NCI-H2227 (cell line): ENCODE results near the gene PC.

Source experiments
- DNase-seq: peaks from one replicate; lab custom pipeline; 2025; ENCODE audit not compliant: unreplicated experiment; lab: John Stamatoyannopoulos, UW

Gene PC

DNA sequence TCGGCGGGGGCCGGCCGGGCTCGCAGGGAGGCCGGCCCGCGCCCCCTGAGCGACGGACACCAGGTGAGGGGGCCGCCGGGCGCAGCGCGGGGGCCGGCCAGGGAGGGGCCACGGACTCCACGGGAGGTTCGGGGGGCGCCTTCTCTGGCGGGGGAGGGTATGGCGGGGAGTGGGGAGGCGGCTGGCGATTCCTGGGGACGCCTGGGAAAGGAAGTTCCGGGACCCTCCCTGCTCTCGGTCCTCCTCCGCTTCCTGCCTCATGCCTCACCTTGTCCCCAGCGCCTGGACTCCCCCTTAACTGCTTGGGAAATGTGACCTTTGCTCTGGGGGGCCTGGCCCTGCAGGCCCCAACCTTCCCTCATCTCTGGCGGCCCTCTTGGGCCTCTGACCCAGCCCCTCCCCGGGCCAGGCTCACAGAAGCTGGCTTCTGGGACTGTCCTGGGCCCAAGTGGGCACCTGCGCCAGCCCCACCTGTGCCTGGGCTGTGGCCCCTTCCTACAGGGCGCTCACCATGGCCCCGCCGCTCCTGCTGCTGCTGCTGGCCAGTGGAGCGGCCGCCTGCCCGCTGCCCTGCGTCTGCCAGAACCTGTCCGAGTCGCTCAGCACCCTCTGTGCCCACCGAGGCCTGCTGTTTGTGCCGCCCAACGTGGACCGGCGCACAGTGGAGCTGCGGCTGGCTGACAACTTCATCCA, 100.8 kb downstream of the PC start:
- DNase-seq, result no peak

DNA sequence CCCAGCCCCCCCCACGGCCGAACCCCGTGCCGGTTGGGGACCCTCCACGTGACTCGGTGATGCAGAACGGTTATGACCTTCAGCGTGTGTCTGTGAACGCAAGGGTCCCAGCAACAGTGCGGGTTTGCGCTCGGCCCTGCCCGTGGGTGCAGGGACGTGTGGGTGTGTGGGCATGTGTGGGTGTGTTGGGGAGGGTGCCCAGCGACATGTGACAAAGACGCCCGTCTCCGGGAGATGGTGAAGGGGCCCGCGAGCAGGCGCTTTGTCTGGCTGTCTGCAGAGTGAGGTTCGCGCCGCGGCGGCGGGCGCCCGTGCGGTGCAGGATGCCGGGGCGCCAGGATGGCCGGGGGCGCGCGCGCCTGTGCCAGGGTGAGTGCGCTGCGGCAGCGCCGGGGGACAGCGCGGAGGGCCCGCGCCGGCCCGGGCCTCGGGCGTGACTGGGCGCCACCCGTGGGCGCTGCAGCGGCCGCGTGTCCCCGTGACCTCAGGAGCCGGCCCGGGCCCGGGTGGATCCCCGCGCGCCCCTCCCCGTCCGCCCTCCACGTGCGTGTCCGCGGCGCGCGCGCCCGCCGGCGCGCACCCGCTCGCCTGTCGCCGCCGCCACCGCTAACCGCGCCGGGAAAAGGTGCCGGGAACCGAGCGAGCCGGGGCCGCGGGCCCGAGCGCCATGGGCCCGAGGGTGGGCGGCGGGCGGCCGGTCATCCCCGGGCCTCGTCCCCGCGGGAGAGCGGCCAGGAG, 101.5 kb downstream of the PC start, which contains the start of gene LRFN4:
Gene LRFN4 (plus strand): TSS at position 569 of the 738 bp plus-strand sequence. CDS start 681 bp downstream, outside the sequence.
- DNase-seq, result peak; percentile 87

DNA sequence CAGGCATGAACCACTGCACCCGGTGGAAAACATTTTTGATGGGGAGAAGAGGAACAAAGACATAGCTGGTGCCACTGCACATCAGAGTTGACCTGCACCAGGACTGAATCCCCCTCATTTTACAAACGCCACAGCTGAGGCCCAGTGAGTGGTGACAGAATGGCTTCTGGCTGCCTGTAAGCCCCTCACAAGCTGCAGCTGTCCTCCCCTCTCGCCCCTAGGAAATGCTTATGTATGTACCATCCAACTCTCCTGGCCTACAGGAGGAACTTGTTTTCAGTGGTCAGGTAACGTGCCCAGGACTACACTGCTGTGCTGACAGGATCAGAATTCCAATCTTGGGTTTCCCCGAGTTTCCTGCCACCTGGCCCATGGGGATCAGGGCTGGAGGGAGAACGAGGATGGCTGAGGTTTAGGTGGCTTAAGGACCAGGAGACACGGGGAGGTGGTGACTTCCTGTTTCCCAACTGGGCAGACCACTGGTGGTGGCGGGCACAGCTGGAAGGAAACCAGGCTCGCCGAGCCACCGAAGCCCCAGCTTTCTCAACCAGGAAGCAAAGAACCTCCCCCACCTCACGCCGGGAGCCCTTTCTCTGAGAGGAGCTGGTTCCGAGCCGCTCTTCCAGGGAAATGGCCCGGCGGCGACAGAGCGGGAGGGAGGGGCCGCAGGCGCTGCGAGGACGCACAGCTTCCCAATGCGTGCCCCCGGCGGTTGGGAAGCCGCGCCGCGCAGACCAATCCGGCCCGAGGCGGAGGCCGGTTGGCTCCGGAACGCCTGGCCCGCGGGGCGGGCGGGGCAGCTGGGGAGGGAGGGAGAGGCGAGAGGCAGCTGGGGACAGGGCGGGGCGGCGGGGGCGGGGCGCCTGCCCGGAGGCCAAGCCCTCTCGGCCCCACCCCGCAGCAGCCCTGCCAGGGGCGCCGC, 102.3 kb downstream of the PC start:
- peak; percentile 97 for DNase-seq

DNA sequence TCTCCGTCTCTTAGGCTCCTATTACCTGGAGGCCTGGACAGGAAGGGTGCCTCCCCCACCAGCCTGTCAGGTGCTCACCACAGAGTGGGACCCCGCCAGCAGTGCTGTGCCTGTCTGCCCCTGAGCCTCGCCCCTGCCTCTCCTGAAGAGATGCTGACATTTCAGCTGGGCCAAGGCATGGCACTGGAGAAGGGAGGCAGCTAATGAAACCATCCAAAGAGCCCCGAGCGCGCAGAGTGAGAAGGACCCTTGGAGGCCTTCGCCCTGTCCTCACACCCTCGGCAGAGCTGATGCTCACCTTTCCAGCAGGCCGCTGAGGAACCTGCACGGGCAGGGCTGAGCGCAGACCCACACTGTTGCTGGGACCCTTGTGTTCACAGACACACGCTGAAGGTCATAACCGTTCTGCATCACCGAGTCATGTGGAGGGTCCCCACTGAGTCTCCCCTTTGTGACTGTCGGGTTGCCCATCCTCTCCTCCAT, 103.4 kb downstream of the PC start:
- DNase-seq, result no peak

DNA sequence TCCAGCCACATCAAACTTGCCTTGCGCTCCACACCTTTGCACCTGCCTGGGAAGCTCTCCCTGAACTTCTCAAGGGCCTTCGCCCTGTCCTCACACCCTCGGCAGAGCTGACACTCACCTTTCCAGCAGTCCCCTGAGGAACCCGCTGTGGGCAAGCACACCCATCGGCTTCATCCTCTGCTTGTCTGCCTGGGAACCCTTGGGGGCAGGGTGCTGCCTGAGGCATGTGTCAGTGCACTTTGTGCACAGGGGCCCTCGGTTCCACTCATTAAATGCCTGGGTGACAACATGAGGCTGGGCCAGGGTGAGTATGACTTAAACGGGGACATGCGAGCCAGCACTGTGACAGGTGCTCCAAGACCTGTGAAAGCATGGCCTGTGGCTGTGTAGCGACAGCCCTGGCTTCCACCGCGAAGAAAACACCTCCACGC, 103.9 kb downstream of the PC start:
- no peak for DNase-seq

DNA sequence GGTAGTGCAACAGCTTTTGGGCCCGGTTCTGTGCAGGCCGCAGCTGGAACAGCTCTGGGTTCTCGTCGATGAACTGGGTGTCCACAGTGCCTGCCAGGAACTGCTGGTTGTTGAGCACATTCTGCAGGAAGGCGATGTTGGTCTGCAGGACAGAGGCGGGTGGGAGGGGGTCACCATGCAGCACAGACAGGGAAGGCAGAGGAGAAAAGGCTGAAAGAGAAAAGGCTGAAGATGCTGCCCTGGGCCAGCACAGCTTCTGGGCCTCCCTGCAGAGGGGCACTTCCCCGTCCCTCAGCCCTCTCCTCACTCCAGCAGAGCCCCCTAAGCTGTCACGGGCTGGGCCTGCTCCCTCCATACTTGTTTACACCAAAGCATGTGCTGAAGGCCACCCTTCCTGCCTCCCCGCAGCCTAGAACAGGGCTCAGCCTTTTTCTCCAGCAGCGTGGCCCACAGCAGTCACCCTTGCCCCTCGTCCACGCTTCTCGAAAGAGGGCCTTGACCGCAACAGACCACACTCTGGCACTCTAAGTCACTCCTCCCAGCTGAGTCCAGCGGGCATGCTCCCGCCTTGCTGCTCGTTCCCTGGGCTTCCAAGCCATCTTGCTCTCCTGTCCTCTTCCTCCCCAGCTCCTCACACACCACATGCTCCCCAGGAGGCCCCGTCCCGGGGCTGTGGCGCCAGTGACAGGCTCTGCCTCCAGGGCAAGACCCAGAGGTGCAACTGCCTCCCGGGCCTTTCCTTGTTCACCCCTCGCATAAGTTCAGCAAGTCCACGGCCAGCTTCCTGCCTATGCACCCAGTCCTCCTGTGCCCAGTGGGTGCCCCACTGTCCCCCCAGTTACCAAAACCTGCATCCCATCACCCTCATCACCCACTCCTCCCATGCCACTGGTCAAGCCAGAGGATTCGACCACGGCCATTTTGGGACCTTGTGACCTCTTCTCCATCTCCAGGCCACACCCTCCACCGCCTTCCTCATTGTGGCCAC, 104.6 kb downstream of the PC start:
- DNase-seq, result no peak

DNA sequence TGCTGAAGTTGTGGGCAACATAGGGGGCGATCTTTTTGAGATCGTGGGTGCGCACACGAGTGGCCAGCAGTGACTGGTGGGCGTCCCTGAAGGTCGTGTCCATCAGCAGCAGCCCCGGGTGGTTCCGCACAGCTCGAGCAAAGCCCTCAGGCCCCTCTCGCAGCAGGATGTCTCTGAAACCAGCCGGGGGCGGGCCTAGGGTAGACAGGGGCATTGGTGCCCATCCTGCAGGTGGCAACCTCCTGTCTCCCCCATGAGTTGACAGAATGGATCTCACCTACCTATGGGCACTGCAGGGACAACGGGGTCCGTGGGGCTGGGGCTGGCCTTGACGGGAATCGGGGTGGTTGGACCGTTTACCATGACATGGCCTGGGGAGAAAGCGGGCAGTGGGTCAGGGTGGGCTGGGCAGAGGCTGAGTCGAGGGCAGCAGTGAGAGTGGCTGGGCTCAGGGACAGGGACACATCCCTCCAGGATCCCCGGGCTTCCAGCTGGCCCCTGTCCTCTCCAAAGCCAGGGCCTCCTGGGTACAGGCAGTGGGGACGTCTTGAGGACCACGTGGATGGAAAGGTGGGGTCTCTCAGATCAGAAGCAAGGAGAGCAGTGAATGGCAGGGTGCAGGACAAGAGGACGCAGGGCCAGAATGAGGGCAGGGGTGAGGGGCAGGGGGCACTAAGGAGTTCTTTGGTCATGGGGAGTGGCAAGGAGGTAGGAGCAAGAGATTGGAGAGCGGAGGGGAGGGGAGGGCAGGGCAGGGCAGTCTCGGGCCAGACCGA, 105.5 kb downstream of the PC start:
- no peak for DNase-seq

DNA sequence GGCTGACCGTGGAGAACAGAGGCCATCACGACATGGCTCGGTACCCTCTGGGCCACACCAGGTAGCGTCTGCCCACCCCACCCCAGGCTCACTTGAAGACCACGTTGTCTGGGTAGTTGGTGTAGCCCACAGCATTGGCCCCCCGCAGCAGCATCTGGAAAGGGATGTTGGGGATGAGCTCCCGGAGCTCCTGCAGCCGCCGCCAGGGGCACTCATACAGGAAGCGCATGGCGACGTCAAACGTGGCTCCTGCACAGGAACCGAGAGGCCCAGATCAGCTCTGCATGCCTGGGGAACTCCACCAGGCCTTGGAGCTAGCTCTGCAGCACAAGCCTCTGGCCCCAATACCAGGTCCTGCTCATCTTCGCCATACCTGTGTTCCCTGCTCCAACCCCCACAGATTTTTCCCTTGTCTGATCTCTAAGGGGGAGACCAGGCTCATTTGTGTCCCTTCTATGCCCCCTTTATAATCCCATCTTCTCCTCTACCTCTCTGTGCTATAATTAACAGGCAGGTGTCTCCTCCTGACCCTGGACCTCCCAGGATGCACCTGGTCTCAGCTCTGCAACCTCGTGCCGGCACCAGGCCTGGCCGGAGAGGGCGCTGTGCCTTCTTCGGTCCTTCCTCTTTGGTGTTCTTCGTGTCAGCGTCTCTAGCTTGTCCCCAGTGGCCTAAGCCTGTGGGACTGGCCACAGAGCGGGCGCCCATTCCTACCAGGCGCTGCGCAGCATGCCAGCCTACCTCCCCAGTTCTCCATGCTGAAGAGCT, 106.3 kb downstream of the PC start:
- DNase-seq, result no peak

DNA sequence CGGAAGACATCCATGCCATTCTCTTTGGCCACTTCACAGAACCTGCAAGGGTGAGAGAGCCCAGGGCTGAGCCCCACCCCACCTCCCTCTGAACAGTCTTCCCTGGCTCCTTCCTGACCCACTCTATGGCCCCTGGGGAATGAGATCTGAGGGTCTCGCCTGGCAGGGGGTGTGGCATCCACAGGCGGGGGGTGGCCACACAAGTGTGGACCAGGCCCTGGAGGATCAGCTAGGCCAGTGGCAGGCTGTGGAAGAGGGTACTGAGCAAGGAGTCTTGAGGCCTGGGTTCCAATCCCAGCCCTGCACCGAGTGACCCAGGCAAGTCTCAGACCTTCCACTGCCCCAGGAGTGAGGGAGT, 107.0 kb downstream of the PC start:
- no peak for DNase-seq

DNA sequence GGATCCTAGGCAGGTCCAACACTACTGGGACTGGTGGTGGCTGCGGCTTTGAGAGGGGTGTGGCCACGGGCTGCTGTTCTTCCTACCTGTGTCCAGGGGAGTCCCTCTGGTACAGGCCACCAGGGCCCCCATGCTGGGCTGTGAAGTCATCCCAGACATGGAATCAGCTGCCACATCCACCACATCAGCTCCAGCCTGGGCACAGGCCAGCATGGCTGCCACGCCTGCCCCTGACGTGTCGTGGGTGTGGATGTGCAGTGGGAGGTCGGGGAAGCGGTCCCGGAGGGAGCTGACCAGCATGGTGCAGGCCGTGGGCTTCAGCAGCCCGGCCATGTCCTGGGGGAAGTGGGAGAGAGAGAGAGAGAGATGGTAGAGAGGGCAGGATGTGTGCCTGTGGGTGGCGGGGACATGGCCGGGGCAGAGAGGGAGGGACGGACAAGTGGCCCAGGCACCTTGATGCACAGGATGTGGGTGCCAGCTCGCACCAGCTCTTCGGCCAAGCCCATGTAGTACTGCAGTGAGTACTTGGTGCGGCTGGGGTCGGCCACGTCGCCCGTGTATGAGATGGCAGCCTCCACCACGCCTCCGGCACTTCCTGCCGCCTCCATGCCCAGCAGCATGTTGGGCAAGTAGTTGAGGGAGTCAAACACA, 107.5 kb downstream of the PC start:
- no peak for DNase-seq

DNA sequence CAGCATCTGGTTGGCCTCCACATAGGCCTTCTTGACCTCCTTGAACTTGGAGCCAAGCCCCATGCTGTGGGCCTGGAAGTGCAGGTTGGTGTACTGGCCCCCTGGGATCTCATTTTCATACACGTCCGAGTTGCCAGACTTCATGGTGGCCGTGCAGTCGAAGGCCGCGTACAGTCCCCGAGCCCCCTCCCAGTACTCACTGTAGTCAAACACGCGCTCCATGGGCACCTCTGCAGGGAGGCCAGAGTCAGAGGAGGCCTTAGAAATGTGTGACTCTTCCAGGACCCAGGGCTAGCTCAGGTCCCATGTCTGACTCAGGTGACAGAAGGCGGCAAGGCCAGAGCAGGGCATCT, 108.0 kb downstream of the PC start:
- DNase-seq, result no peak

DNA sequence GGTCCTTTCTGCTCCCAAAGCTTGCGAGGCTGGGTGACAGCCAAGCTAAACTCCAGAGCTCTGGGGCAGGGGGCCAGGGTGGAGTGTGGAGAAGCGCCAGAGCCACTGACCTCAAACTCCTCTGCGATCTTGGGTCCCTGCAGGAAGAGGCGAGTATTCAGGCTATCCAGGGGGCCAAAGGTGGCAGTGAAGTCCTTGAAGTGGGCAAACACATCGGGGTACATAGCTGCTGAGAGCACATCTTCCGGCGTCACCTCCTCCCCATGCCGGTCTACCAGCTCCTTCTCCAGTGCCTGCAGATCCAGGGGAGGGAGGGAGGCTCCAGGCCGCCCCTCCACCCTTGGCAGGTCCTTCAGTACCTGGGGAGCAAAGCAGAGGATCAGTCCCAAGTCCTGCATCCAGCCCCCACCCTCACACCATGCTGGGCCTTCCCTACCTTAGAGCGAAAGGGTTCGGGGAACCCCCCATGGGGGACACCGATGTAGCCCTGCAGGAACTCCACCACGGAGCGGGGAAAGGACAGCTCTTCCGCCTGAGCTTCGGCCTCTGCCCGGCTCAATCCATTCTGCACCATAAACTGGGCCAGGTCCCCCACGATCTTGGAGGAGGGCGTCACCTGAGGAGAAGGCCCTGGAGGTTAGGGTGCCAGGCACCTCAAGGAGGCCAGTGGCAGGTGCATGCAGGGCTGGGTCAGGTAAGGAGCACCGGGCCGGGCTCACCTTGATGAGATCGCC, 108.5 kb downstream of the PC start:
- no peak for DNase-seq

DNA sequence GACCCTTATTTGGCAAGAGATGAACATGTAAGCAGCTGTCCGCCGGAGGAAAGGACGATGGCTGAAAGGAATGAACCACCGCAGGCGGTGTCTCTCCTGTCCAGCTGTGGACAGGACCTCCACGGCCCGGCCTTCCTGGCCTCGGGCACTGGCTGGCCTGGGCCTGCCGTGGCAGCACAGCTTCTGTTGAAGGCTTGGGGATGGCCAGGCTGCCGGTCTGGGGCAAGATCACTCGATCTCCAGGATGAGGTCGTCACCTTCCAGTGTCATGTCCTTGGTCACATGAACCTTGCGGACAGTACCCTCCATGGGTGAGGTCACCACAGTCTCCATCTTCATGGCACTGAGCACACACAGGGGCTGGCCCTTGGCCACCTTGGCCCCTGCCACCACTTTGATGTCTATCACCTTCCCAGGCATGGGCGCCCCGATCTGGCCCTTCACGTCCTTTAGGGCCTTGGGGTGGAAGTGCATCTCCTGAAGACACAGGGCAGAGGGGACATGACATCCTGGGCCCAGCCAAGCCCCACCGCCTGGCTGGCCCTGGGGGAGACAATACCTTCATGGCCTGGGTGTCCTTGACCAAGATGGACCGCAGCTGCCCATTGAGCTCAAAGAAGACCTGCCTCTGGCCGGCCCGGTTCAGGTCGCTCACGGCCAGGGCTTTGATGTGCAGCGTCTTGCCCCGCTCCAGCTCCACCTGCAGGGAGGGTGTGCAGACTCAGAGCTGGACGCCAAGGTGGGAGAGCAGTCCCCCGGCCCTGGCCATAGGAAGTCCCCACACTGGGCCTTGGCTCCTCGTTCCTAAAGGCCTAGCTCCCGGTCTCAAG, 109.3 kb downstream of the PC start:
- no peak for DNase-seq

DNA sequence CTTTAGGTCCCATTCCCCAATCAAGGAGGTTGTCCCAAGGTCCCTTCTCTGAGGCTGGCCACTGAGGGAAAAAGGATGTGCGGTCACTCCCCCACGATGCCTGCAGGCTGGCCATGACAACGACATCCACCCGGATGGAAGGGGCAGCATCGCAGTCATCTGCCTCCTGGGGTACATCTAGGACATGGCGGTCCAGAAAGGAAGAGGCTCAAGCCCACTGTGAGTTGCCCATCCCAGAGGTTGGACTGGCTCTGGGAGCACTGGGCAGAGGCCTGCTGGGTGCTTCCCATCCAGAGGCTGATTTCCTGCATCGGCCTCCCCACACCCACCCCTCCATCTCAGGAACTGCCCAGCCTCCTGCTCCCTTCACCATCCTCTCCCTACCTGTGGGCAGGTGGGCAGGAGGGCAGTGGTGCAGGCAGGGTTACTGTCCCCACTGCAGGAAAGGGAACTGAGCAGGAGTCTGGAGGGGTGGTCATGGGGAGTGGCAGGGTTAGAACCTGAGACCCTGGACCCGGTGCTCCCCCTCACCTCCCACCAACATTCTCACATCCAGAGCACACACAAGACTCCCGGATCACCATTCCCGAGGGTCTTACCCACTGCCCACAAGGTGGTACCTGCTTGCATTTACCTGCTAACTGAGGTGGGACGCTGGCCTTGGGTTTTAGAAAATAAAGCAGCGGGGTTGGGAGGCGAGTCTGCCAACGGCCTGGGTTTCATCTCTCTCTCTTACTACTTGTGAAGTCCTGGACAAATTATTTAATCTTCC, 110.5 kb downstream of the PC start:
- no peak for DNase-seq

DNA sequence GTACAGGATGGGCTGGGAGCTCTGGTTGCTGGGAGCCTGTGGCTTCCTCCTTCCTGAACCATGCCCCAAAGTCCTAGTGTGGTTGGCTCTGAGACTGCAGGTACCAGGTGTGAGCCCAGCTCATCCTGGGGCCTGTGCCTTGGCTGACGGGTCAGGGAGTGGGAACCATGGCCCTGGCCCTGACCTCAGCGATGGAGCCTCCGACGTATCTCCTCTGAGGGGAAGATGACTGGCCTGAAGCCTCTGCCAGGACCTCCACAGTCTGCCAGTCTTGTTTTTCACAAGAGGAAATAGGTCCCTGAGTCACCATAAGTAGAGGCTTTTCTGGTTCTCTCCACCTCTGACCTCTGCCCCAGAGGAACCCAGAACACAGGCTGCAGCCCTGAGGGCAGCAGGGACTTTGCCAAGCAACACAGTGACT, 111.5 kb downstream of the PC start:
- DNase-seq, result no peak

DNA sequence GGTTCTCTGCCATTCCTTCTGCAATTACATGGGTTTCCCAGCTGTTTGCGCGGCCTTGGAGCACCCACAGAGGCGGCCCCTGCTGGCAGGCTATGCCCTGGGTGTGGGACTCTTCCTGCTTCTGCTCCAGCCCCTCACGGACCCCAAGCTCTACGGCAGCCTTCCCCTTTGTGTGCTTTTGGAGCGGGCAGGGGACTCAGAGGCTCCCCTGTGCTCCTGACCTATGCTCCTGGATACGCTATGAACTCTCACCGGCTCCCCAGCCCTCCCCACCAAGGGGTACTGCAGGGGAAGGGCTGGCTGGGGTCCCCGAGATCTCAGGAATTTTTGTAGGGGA, 112.3 kb downstream of the PC start:
- no peak for DNase-seq
